Upper lobe of left lung (tissue), 4 donors: Measurements from ENCODE around the gene CHRDL2.

Experiments
- CTCF ChIP-seq, 6 experiments: fragments of 450-650 bp in 4 of 6; fragments of 200-600 bp in 2 of 6; sonication (generic) in 2 of 6; IDR thresholded peaks; one replicate each; pipeline ENCODE4 v1.5.1; 2016 to 2019; ENCODE audit warnings: antibody characterized with exemption in 6 of 6
- EP300 ChIP-seq, 4 donors: sonication (generic); formaldehyde crosslinking; IDR thresholded peaks; one replicate each; pipeline ENCODE4 v1.5.1; 2017; ENCODE audit warnings: antibody characterized with exemption in 4 of 4, control low read depth in 2 of 4
- POLR2A ChIP-seq, 4 donors: fragments of 450-650 bp; IDR thresholded peaks; one replicate each; pipeline ENCODE4 v1.5.1; 2016 to 2017; ENCODE audit warnings: antibody characterized with exemption in 4 of 4, mild to moderate bottlenecking in 2 of 4
- POLR2AphosphoS5 ChIP-seq, 2 donors: sonication (generic); formaldehyde crosslinking; IDR thresholded peaks; one replicate each; pipeline ENCODE4 v1.5.1; 2017; ENCODE audit warnings: antibody characterized with exemption in 2 of 2

GRCh38 chr11:74756571-74756970 is 25.3 kb upstream of the CHRDL2 start:
- TF ChIP-seq POLR2A (IDR thresholded peaks at IDR 0.05) (no peak), CTCF (IDR thresholded peaks at IDR 0.05) (no peak), EP300 (IDR thresholded peaks at IDR 0.05) (no peak), POLR2AphosphoS5 (IDR thresholded peaks at IDR 0.05) (no peak)
